Hepatocyte (in vitro differentiated cells): ENCODE data around the gene TMEM203. TPM values are rescaled to one million over a fixed set of nuclear protein-coding genes. Genes with fewer than 3 reads are reported as not detected.

ENCODE experiments used
- DNase-seq: peaks from one replicate; pipeline ENCODE4 v3.0.0-alpha.2; 2016; ENCODE audit warnings: low spot score
- H2AFZ ChIP-seq: fragments of 200-600 bp; sonication (generic); 2 replicates; pipeline ENCODE4 v1.6.0; 2016; ENCODE audit warnings: antibody characterized with exemption, mild to moderate bottlenecking
- H3K27ac ChIP-seq: fragments of 200-600 bp; sonication (generic); 2 replicates; pipeline ENCODE4 v1.5.1; 2016; ENCODE audit warnings: mild to moderate bottlenecking
- H3K27me3 ChIP-seq: fragments of 200-600 bp; sonication (generic); 2 replicates; pipeline ENCODE4 v1.6.1; 2016
- H3K36me3 ChIP-seq: fragments of 200-600 bp; sonication (generic); replicated peaks from 2 replicates; pipeline ENCODE4 v1.5.1; 2016; ENCODE audit warnings: low read depth; ENCODE audit not compliant: insufficient read depth
- H3K4me1 ChIP-seq: fragments of 200-600 bp; sonication (generic); 2 replicates; pipeline ENCODE4 v1.5.1; 2016; ENCODE audit warnings: mild to moderate bottlenecking, moderate library complexity; ENCODE audit not compliant: insufficient read depth
- H3K4me2 ChIP-seq: fragments of 200-600 bp; sonication (generic); 2 replicates; pipeline ENCODE4 v1.6.0; 2016
- H3K4me3 ChIP-seq: fragments of 200-600 bp; sonication (generic); 2 replicates; pipeline ENCODE4 v1.5.1; 2016; ENCODE audit warnings: mild to moderate bottlenecking
- H3K79me2 ChIP-seq: fragments of 200-600 bp; sonication (generic); 2 replicates; pipeline ENCODE4 v1.6.0; 2017; ENCODE audit warnings: mild to moderate bottlenecking
- H3K9me2 ChIP-seq: fragments of 200-600 bp; sonication (generic); replicated peaks from 2 replicates; pipeline ENCODE4 v1.6.0; 2017; ENCODE audit warnings: mild to moderate bottlenecking; ENCODE audit not compliant: insufficient read depth
- H3K9me3 ChIP-seq: fragments of 200-600 bp; sonication (generic); 2 replicates; pipeline ENCODE4 v1.5.1; 2016; ENCODE audit warnings: low read depth, mild to moderate bottlenecking
- H4K20me1 ChIP-seq: fragments of 200-600 bp; sonication (generic); 2 replicates; pipeline ENCODE4 v1.6.0; 2016; ENCODE audit warnings: mild to moderate bottlenecking; ENCODE audit not compliant: insufficient read depth, poor library complexity, severe bottlenecking
- CTCF ChIP-seq: fragments of 200-600 bp; sonication (generic); IDR thresholded peaks from 2 replicates; pipeline ENCODE4 v1.5.1; 2016; ENCODE audit warnings: antibody characterized with exemption, mild to moderate bottlenecking; ENCODE audit not compliant: poor library complexity
- EZH2 ChIP-seq: fragments of 200-600 bp; sonication (generic); IDR thresholded peaks from 2 replicates; pipeline ENCODE4 v1.6.1; 2016; ENCODE audit warnings: antibody characterized with exemption, mild to moderate bottlenecking, borderline replicate concordance
- EZH2phosphoT487 ChIP-seq: fragments of 200-600 bp; sonication (generic); IDR thresholded peaks from one replicate; pipeline ENCODE4 v1.6.1; 2018; ENCODE audit warnings: antibody characterized with exemption, mild to moderate bottlenecking, low read depth, moderate library complexity; ENCODE audit not compliant: unreplicated experiment, severe bottlenecking
- WGBS: methylation state at CpG from one replicate; pipeline ENCODE4 v1.1.6; 2016; ENCODE audit warnings: low lambda C conversion rate; ENCODE audit errors: missing lambda C conversion rate; 5-methylcytosine and 5-hydroxymethylcytosine counted together
- polyA plus RNA-seq: library from polyadenylated mRNA; unstranded; fragments of >200 nt; fragmentation: Nextera tagmentation; extraction: Ambion mirVana; gene quantifications from 2 replicates; pipeline ENCODE4 v1.2.1, GENCODE V29; 2016
- total RNA-seq: library from RNA; depleted of rRNA; stranded (reverse); fragments of >200 nt; gene quantifications from 2 replicates; pipeline ENCODE4 v1.2.3, GENCODE V29; 2014

Gene TMEM203
- total and polyA plus RNA-seq, 2 experiments from 2014 or later: 37.6 to 60.7 TPM

GRCh38 chr9:137188086-137188489, 17.4 kb downstream of the TMEM203 start:
- H3K9me3 ChIP-seq: no peaks in the 10 kb centered on the region
- 2% methylated on average over 30 of the region's 31 CpGs for WGBS
- no peak for DNase-seq
- TF ChIP-seq EZH2: no peak
- TF ChIP-seq CTCF: no peak
- no peak for TF ChIP-seq EZH2phosphoT487
- no peaks in the 10 kb centered on the region for H3K36me3 ChIP-seq
- no peaks in the 10 kb centered on the region for H3K9me2 ChIP-seq
- H3K27me3 ChIP-seq: no peaks in the 10 kb centered on the region
- H3K79me2 ChIP-seq: peaks cover 56% of the 10 kb centered on the region
- H3K4me1 ChIP-seq: peaks cover 22% of the 10 kb centered on the region
- H3K4me2 ChIP-seq: peak overlapping the region; percentile 95
- H3K4me3 ChIP-seq: peak overlapping the region; percentile 59
- peak overlapping the region; percentile 77 for H2AFZ ChIP-seq
- H4K20me1 ChIP-seq: peaks cover 25% of the 10 kb centered on the region
- peak overlapping the region; percentile 98 for H3K27ac ChIP-seq

- Histone ChIP-seq H3K79me2 (peaks cover 49% of the 10 kb centered on the region), H4K20me1 (peaks cover 25% of the 10 kb centered on the region), H3K36me3 (no peaks in the 10 kb centered on the region), H3K27me3 (no peaks in the 10 kb centered on the region), H3K4me2 (peak overlapping the region; percentile 95), H3K9me3 (no peaks in the 10 kb centered on the region), H3K27ac (no peak overlapping the region), H3K4me3 (peak overlapping the region; percentile 59), H2AFZ (no peak overlapping the region), H3K4me1 (peaks cover 22% of the 10 kb centered on the region), H3K9me2 (no peaks in the 10 kb centered on the region)
- WGBS: 91% methylated on average over 15 of the region's 15 CpGs
- no peak for DNase-seq
- no peak for TF ChIP-seq EZH2phosphoT487
- TF ChIP-seq EZH2: no peak
- TF ChIP-seq CTCF: no peak
Observed at GRCh38 chr9:137187386-137187785, 18.1 kb downstream of the TMEM203 start.

- Histone ChIP-seq H3K4me2 (peak overlapping the region; percentile 95), H3K79me2 (peaks cover 39% of the 10 kb centered on the region), H3K4me3 (no peak overlapping the region), H3K27me3 (no peaks in the 10 kb centered on the region), H3K4me1 (peaks cover 22% of the 10 kb centered on the region), H4K20me1 (peaks cover 25% of the 10 kb centered on the region), H2AFZ (no peak overlapping the region), H3K27ac (no peak overlapping the region), H3K36me3 (no peaks in the 10 kb centered on the region), H3K9me3 (no peaks in the 10 kb centered on the region), H3K9me2 (no peaks in the 10 kb centered on the region)
- no peak for DNase-seq
- no peak for TF ChIP-seq CTCF
- no peak for TF ChIP-seq EZH2phosphoT487
- TF ChIP-seq EZH2: no peak
- 93% methylated on average over 6 of the region's 6 CpGs for WGBS
Observed at GRCh38 chr9:137186385-137186784, 19.1 kb downstream of the TMEM203 start.

DNA sequence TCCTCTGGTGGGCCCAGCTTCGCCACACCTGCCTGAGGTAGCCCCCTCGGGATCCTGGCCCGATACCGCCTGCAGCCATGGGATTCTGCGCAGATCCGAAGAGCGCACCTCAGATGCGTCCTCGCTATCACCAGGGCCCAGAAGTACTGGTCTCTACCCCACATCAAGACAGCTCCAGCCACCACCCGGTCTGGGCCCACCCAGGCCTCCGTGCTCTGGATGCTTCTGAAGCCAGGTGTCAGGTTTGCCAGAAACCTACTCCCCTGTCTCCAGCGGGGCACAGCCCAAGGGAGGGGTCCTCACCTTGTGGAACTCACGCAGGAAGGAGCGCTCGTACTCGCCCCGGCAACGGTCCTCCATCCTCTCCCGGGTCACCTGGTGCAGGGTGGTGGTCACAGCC, 19.5 kb downstream of the TMEM203 start:
- Histone ChIP-seq H3K36me3 (no peaks in the 10 kb centered on the region), H4K20me1 (peaks cover 22% of the 10 kb centered on the region), H3K4me3 (no peak overlapping the region), H2AFZ (no peak overlapping the region), H3K27me3 (no peaks in the 10 kb centered on the region), H3K27ac (no peak overlapping the region), H3K9me2 (no peaks in the 10 kb centered on the region), H3K4me1 (peaks cover 22% of the 10 kb centered on the region), H3K79me2 (peaks cover 35% of the 10 kb centered on the region), H3K9me3 (no peaks in the 10 kb centered on the region), H3K4me2 (no peak overlapping the region)
- TF ChIP-seq CTCF (no peak), EZH2phosphoT487 (no peak), EZH2 (no peak)
- DNase-seq: no peak
- 95% methylated on average over 19 of the region's 19 CpGs for WGBS
